Glomerular endothelial cell (primary cell): ENCODE data around the gene MIOS. TPM values are rescaled to one million over a fixed set of nuclear protein-coding genes. Genes with fewer than 3 reads are reported as not detected.
A peak's percentile ranks its signal among the peaks of the same experiment; 100 is the strongest.
"Not testable (repeated sequence)": the region's sequence is repeated elsewhere in the genome, so short reads cannot be mapped to it uniquely, and the experiment has no call there.

Experiments used
- DNase-seq: peaks from one replicate; pipeline ENCODE4 v3.0.0-alpha.2; 2011; ENCODE audit warnings: low read depth, low spot score; ENCODE audit errors: extremely low read depth
- total RNA-seq: library from RNA; depleted of rRNA; stranded (reverse); fragments of >200 nt; gene quantifications from 2 replicates; pipeline ENCODE4 v1.2.3, GENCODE V29; 2015

MIOS gene
- total RNA-seq, 1 donor from 2014 or later = 21.0 TPM

DNA sequence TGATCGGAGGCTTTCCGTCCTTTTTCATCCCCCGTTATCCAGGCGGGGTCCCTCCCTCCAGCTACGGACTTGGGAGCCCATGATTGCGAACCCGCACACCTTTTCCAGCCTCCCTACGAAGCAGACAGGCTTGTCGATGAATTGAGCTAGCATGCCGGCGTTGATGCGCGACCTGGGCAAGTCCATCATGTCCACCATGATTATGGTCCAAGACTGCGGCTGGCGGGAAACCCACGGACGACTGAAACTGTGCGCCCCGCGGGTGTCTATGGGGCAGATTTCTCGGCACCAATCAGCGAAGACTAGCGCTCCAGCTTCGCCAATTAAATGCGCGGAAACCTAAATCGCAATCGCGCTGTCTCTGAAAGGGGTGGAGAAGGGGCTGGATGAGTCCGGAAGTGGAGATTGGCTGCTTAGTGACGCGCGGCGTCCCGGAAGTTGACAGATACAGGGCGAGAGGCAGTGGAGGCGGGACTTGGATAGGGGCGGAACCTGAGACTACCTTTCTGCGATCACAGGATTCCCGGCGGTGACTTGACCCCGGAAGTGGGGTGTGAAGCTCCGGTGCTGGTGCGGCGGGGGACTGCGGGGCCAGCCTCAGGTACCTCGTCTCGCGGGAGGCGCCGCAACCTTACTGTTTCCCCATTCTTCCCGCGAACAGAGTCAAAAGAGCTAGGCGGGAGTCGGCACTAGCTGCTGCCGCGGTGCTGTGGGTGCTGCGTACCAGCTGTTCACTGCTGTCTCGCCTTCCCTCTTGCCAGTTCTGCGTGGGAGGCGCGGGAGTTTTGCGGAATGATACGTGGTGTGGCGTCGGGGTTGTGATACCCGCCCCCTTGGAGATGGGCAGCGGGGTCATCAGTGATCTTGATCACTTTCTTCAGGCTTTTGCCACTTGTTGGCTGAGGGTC is 73.8 kb downstream of the MIOS start, which contains the start of gene UMAD1:
TSS of gene UMAD1 (plus strand) at position 532 of the 908 bp plus-strand sequence. CDS start 32,620 bp downstream, outside the sequence.
- DNase-seq = peak; percentile 94

DNA sequence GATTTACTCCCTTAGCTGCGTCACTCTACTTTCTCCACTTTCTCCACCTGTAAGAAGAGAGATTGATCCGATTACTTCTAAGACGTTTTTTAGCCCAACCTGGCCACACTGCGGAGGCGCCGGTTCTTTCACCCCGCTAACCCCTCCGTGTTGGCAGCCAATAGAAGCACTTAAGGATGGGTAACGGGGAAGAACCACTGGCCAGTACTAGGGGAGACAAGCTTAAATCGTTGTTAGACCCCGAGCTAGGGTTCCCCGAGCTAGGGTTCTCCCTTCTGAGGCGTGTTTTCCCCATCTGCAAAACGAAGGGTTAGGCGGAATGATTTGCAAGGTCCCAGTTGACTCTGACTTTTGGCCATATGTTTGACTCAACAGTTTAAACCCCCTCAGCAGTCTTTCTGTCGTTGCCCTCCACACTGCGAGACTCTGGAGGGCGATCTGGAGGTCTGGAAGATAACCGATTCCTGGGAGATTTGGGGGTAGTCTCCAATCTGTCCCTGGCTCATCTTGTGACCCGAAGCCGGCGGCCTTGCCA is 74.5 kb downstream of the MIOS start:
- DNase-seq = peak; percentile 7

DNA sequence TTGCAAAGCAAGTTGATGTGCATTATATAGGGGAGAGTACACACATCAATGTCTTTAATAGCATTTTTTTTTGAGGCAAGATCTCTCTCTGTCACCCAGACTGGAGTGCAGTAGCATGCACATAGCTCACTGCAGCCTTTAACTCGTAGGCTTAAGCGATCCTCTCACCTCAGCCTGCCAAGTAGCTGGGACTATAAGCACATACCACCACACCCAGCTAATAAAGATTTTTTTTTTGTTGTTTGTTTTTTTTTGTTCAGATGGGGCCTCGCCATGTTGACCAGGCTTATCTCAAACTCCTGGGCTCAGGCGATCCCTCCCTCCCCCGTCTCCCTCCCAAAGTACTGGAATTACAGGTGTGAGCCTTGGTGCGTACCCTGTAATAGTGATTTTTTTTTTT is 75.4 kb downstream of the MIOS start:
- DNase-seq = no peak

DNA sequence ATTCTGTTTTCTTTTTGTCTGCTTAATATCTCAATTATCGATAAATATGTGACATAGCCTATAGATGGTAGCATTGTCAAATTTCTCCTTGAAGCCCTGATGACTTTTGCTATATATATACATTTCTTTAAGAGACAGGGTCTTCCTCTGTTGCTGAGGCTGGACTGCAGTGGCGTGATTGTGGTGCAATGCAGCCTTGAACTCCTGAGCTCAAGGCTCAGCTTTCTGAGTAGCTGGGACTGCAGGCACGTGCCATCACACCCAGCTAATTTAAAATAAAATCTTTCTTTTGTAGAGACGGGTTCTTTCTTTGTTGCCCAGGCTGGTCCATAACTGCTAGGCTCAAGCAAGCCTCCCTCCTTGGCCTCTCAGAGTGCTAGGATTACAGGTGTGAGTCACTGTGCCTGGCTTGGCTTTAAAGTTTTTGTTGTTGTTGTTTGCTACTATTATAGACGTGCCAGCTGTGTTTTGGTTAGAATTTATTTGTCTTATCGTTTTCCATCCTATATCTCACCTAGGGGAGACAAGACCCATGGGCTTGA is 80.9 kb downstream of the MIOS start:
- DNase-seq = no peak

DNA sequence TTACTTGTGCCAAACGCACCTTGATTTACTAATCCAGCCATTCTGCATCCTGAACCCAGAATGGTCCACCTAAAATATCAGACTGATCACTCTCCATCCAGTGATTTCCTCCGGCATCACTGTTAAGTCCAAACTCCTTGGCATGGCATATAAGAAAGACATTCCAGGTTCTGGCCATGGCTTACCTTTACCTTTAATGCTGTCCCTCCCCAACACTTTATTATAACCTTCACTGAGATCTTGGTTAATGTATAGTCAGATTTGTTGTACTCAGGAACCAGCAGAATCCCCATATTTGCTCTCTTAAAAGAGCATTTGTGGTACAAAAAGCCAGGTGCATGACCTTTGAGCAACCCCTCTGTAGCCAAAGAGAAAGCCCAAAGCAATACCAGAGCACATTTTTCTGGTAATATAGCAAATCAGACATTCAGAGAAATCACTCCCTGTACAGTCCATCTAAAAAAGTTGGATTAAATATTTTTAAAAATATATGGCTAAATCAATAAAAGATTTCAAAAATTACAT is 84.1 kb downstream of the MIOS start:
- DNase-seq = no peak

DNA sequence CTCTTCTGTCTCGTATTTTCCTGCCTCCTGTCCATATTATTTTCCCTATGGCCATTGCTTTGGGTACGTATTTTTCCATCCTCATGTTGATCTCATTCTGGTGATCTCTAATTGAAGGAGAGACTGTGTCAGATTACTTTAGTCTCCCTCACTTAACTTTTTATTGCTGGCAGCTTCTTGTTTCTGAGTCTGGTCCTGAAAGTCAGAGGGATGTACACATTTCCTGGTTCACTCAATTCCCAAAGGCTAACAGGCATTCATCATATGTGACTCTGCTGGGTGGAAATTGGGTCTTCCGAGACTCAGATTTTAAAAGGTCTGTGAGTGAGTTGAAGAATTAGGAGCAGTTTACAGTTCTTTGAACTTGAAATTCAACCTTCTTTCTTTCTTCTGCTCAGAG is 84.8 kb downstream of the MIOS start:
- DNase-seq = no peak

DNA sequence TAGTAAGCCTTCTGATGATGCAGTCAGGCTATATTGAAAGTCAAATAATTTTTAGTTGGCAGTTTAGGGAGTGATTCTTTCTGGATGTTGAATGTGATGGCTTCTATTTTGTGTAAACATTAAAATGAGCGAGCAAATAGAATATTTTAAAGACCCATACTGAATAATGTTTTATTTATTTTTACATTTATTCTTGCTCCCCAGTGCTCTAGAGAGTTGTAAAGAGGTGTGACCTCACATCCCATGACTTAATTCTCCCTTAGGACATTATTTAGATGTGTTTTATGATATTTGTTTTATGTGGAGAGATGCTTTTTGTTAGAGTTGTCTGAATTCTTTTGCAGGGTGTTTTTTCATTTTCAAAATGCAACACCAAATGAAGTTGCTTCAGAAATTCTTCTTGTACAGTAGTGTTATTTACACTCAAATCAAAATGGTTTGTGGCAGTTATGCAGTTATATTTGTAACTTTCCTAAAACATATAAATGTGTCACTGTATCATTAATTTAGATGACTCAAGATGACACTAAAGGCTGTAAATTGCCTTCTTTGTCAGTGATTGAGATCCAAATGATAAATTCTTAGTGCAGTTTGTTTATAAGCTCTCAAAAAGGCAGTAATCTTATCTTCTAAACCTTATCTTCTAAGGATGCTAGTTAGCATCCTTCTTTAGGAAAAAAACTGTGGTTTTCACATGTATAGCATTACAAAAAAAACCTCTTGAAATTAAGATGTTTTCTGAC is 86.3 kb downstream of the MIOS start:
- no peak for DNase-seq

DNA sequence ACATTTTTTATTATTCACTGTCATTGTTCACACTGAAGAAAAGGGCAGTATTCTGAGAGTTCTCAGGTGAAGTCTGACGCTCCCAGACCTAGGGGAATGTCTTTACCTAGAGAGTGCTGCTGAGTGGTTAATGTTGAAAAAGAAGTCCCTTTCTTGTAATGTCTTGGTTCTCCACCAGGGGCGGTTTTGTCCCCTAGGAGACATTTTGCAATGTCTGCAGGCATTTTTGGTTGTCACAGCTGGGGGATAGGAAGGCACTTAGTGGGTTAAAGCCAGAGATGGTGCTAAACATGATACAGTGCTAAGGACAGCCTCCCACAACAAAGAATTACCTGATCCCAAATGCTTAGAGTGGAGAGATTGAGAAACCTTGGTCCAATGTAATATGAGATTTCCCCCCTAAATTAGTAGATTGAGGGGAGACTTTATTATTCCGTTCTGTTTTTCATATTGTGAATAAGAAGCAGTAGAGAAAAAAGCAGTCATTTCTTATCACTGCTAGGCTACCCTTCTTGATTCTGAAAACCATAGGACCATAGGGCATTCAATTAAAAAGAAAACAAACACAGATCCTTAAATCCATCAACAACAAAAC is 87.0 kb downstream of the MIOS start:
- DNase-seq = no peak

DNA sequence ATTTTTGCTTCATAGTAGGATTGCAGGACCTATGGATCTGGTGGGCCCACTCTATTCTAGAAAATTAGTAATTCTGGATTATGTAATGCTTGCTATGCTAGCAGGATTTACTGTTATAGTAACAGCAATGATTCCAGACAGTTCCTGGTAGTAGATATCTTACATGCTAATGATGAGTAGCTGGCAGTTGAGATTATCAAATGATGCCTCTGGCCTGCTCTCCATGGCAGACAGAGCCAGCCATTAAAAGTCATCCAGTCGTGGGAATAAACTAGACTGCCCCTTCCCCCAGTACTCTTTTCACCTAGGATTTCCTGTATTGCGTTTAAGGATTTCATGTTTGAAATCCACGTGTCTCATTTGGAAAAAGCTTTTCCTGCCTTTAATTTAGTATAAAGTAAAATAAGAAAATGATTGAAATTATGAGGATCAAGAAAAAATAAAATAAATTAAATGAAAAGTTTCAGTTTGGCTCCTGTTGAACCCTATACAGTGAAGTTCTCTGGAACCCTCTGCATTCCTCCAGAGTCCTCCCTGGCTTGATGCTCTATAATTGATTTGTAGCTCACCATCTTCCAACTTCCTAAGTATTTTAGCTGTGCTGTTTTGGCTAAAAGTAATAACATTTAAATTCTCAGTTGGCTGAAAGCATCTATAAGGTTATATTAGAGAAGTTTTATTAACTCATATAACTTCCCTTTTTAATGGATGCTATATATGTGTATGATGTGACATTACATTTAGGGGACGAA is 88.5 kb downstream of the MIOS start:
- no peak for DNase-seq

DNA sequence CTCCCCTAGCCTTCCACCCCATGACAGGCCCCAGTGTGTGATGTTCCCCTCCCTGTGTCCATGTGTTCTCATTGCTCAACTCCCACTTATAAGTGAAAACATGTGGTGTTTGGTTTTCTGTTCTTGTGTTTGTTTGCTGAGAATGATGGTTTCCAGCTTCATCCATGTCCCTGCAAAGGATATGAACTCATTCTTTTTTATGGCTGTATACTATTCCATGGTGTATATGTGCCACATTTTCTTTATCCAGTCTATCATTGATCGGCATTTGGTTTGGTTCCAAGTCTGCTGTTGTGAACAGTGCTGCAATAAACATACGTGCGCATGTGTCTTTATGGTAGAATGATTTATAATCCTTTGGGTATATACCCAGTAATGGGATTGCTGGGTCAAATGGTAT is 89.8 kb downstream of the MIOS start:
- DNase-seq = not testable (repeated sequence)

Other genes with a start within 250 kb of the MIOS start
- gene COL28A1, start 31.0 kb upstream of the MIOS start, total RNA-seq = not detected in 2 replicates
- gene UMAD1, start 73.9 kb downstream of the MIOS start, total RNA-seq = 5.4 and 9.9 TPM in 2 replicates
- gene RPA3, start 151.7 kb downstream of the MIOS start, total RNA-seq = 5.7 and 10.9 TPM in 2 replicates